Osteocyte (in vitro differentiated cells): ENCODE data around the gene ZNF398. TPM values are rescaled to one million over a fixed set of nuclear protein-coding genes. Genes with fewer than 3 reads are reported as not detected.
"Not testable (repeated sequence)": the region's sequence is repeated elsewhere in the genome, so short reads cannot be mapped to it uniquely, and the experiment has no call there.

Source experiments
- DNase-seq: peaks from one replicate; pipeline ENCODE4 v3.0.0; 2021; ENCODE audit warnings: mixed read lengths; ENCODE audit not compliant: unreplicated experiment; ENCODE audit errors: extremely low spot score
- H3K27ac Mint-ChIP-seq: one replicate; pipeline ENCODE4 v1.8.0; 2021; ENCODE audit warnings: mild to moderate bottlenecking, mixed read lengths; ENCODE audit not compliant: unreplicated experiment
- H3K27me3 Mint-ChIP-seq: one replicate; pipeline ENCODE4 v1.8.0; 2021; ENCODE audit warnings: mixed read lengths; ENCODE audit not compliant: unreplicated experiment
- H3K36me3 Mint-ChIP-seq: one replicate; pipeline ENCODE4 v1.8.0; 2021; ENCODE audit warnings: mixed read lengths; ENCODE audit not compliant: unreplicated experiment
- H3K4me1 Mint-ChIP-seq: one replicate; pipeline ENCODE4 v1.8.0; 2021; ENCODE audit warnings: mixed read lengths; ENCODE audit not compliant: unreplicated experiment
- H3K4me3 Mint-ChIP-seq: one replicate; pipeline ENCODE4 v1.8.0; 2021; ENCODE audit warnings: mild to moderate bottlenecking, moderate library complexity, mixed read lengths; ENCODE audit not compliant: unreplicated experiment
- H3K9me3 Mint-ChIP-seq: one replicate; pipeline ENCODE4 v1.8.0; 2021; ENCODE audit warnings: mixed read lengths; ENCODE audit not compliant: unreplicated experiment
- total RNA-seq: library from RNA; stranded (reverse); gene quantifications from 2 replicates; pipeline ENCODE4 v1.2.1, GENCODE V29; 2021
- TF ChIP-seq, protein P1 (sequence below): fragments of 200-600 bp; sonication (generic); IDR thresholded peaks from 2 replicates; pipeline ENCODE4 v1.5.0; 2021; ENCODE audit warnings: antibody characterized with exemption, mild to moderate bottlenecking, moderate library complexity

ZNF398 gene
- total RNA-seq, 1 donor from 2014 or later = 17.7 TPM

- no peak for DNase-seq
- peaks cover under 1% of the 10 kb centered on the region for H3K9me3 Mint-ChIP-seq
- H3K27me3 Mint-ChIP-seq = no peaks in the 10 kb centered on the region
- H3K4me1 Mint-ChIP-seq = no peaks in the 10 kb centered on the region
- H3K27ac Mint-ChIP-seq = no peak overlapping the region
- no peak overlapping the region for H3K4me3 Mint-ChIP-seq
- peaks cover 3% of the 10 kb centered on the region for H3K36me3 Mint-ChIP-seq
- TF ChIP-seq, protein P1, sequence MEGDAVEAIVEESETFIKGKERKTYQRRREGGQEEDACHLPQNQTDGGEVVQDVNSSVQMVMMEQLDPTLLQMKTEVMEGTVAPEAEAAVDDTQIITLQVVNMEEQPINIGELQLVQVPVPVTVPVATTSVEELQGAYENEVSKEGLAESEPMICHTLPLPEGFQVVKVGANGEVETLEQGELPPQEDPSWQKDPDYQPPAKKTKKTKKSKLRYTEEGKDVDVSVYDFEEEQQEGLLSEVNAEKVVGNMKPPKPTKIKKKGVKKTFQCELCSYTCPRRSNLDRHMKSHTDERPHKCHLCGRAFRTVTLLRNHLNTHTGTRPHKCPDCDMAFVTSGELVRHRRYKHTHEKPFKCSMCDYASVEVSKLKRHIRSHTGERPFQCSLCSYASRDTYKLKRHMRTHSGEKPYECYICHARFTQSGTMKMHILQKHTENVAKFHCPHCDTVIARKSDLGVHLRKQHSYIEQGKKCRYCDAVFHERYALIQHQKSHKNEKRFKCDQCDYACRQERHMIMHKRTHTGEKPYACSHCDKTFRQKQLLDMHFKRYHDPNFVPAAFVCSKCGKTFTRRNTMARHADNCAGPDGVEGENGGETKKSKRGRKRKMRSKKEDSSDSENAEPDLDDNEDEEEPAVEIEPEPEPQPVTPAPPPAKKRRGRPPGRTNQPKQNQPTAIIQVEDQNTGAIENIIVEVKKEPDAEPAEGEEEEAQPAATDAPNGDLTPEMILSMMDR = no peak
Measured at GRCh38 chr7:149136118-149136517, 11.1 kb upstream of the ZNF398 start.

DNA sequence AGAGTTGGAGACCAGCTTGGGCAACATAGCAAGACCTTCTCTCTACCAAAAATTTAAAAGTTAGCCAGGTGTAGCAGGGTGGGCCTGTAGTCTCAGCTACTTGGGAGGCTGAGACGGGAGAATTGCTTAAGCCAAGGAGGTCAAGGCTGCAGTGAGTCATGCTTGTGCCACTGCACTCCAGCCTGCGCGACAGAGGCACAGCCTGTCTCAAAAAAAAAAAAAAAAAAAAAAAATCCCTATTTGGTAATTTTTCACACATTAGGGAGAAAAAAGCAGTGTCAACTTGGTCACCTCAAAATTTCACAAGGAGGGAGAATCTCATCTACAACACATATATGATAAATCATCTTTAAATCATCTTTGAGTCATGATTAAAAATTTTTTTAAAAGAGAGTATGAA lies 6.4 kb upstream of the ZNF398 start:
- H3K4me1 Mint-ChIP-seq = no peaks in the 10 kb centered on the region
- no peak overlapping the region for H3K27ac Mint-ChIP-seq
- H3K36me3 Mint-ChIP-seq = no peaks in the 10 kb centered on the region
- TF ChIP-seq, protein P1 = no peak
- no peak for DNase-seq
- H3K9me3 Mint-ChIP-seq = no peaks in the 10 kb centered on the region
- H3K4me3 Mint-ChIP-seq = no peak overlapping the region
- no peaks in the 10 kb centered on the region for H3K27me3 Mint-ChIP-seq

- TF ChIP-seq, protein P1 = no peak
- no peak overlapping the region for H3K4me3 Mint-ChIP-seq
- no peaks in the 10 kb centered on the region for H3K36me3 Mint-ChIP-seq
- DNase-seq = no peak
- no peak overlapping the region for H3K27ac Mint-ChIP-seq
- no peaks in the 10 kb centered on the region for H3K27me3 Mint-ChIP-seq
- peaks cover 4% of the 10 kb centered on the region for H3K4me1 Mint-ChIP-seq
- H3K9me3 Mint-ChIP-seq = no peaks in the 10 kb centered on the region
Measured at GRCh38 chr7:149141893-149142292, 5.4 kb upstream of the ZNF398 start.

- not testable (repeated sequence) for H3K36me3 Mint-ChIP-seq, H3K27me3 Mint-ChIP-seq, H3K27ac Mint-ChIP-seq, H3K4me3 Mint-ChIP-seq, H3K9me3 Mint-ChIP-seq, DNase-seq
- H3K4me1 Mint-ChIP-seq = peaks cover 13% of the 10 kb centered on the region
Measured at GRCh38 chr7:149144436-149144922, 2.8 kb upstream of the ZNF398 start.

- H3K36me3 Mint-ChIP-seq = peaks cover 2% of the 10 kb centered on the region
- DNase-seq = no peak
- TF ChIP-seq, protein P1 = no peak
- H3K9me3 Mint-ChIP-seq = no peaks in the 10 kb centered on the region
- H3K27me3 Mint-ChIP-seq = no peaks in the 10 kb centered on the region
- H3K4me3 Mint-ChIP-seq = no peak overlapping the region
- peaks cover 18% of the 10 kb centered on the region for H3K4me1 Mint-ChIP-seq
- no peak overlapping the region for H3K27ac Mint-ChIP-seq
Measured at GRCh38 chr7:149145031-149145845, 2.0 kb upstream of the ZNF398 start.
